Liver (tissue), 3 donors: ENCODE data around the gene TRIAP1.

Experiments
- RAD21 ChIP-seq, 2 donors: IDR thresholded peaks; 2 replicates each; pipeline ENCODE4 v1.6.1; 2016; ENCODE audit warnings: antibody characterized with exemption in 2 of 2, mild to moderate bottlenecking in 2 of 2
- RXRA ChIP-seq, 2 donors: IDR thresholded peaks; 2 replicates each; pipeline ENCODE4 v1.6.1; 2017 to 2018; ENCODE audit warnings: antibody characterized with exemption in 2 of 2, mild to moderate bottlenecking in 1 of 2
- TAF1 ChIP-seq: conservative IDR thresholded peaks from 2 replicates; pipeline ENCODE4 v1.6.1; 2016; ENCODE audit warnings: antibody characterized with exemption, mild to moderate bottlenecking
- YY1 ChIP-seq: IDR thresholded peaks from 2 replicates; pipeline ENCODE4 v1.6.1; 2016; ENCODE audit warnings: antibody characterized with exemption, mild to moderate bottlenecking
- TF ChIP-seq, protein P1 (sequence below): fragments of 150-350 bp; IDR thresholded peaks from 2 replicates; pipeline ENCODE4 v1.5.1; 2017; ENCODE audit warnings: improper control_type of control experiment, low read depth, low read length; ENCODE audit not compliant: missing input control
- TF ChIP-seq, protein P2 (sequence below): IDR thresholded peaks from 2 replicates; pipeline ENCODE4 v1.6.1; 2016; ENCODE audit warnings: antibody characterized with exemption
- TF ChIP-seq, protein P3 (sequence below): IDR thresholded peaks from 2 replicates; pipeline ENCODE4 v1.6.1; 2016; ENCODE audit warnings: antibody characterized with exemption
- TF ChIP-seq, protein P4 (sequence below): IDR thresholded peaks from 2 replicates; pipeline ENCODE4 v1.6.1; 2016; ENCODE audit warnings: antibody characterized with exemption
- donor health status: healthy.
- donor health status: healthy.

DNA sequence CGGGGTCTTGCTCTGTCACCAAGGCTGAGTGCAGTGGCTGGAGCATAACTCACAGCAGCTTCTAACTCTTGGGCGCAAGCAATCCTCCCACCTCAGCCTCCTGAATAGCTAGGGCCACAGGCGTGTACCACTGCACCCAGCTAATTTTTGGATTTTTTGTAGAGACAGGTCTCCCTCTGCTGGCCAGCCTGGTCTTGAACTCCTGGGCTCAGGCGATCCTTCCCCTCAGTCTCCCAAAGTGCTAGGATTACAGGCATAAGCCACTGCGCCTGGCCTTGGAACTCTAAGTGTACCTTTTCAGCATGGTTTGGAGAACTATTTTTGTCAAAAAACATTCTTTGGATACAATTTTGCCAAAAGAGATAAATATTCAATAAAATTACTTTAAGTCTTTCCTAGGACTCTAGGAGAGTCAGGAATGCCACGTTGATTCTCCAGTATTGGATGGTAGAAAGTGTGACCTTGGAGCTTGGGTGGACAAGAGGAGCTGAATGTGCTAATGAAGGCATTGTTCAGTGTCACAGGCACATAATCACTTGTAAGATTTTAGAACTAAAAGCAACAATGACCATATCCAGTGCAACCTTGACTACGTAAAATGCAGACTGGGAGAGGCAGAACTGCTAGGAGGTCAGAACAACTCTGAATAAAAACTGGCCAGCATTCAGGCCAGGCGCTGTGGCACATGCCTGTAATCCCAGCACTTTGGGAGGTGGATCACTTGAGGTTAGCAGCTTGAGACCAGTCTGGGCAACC lies 20.6 kb upstream of the TRIAP1 start:
- TF ChIP-seq, protein P1, sequence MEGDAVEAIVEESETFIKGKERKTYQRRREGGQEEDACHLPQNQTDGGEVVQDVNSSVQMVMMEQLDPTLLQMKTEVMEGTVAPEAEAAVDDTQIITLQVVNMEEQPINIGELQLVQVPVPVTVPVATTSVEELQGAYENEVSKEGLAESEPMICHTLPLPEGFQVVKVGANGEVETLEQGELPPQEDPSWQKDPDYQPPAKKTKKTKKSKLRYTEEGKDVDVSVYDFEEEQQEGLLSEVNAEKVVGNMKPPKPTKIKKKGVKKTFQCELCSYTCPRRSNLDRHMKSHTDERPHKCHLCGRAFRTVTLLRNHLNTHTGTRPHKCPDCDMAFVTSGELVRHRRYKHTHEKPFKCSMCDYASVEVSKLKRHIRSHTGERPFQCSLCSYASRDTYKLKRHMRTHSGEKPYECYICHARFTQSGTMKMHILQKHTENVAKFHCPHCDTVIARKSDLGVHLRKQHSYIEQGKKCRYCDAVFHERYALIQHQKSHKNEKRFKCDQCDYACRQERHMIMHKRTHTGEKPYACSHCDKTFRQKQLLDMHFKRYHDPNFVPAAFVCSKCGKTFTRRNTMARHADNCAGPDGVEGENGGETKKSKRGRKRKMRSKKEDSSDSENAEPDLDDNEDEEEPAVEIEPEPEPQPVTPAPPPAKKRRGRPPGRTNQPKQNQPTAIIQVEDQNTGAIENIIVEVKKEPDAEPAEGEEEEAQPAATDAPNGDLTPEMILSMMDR, result peak; percentile 49
- no peak for TF ChIP-seq RXRA (IDR thresholded peaks at IDR 0.05)
- peak; percentile 66 to 76 for TF ChIP-seq RAD21 (IDR thresholded peaks at IDR 0.05)
- TF ChIP-seq, protein P2, sequence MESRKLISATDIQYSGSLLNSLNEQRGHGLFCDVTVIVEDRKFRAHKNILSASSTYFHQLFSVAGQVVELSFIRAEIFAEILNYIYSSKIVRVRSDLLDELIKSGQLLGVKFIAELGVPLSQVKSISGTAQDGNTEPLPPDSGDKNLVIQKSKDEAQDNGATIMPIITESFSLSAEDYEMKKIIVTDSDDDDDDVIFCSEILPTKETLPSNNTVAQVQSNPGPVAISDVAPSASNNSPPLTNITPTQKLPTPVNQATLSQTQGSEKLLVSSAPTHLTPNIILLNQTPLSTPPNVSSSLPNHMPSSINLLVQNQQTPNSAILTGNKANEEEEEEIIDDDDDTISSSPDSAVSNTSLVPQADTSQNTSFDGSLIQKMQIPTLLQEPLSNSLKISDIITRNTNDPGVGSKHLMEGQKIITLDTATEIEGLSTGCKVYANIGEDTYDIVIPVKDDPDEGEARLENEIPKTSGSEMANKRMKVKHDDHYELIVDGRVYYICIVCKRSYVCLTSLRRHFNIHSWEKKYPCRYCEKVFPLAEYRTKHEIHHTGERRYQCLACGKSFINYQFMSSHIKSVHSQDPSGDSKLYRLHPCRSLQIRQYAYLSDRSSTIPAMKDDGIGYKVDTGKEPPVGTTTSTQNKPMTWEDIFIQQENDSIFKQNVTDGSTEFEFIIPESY, result no peak
- TF ChIP-seq, protein P3, sequence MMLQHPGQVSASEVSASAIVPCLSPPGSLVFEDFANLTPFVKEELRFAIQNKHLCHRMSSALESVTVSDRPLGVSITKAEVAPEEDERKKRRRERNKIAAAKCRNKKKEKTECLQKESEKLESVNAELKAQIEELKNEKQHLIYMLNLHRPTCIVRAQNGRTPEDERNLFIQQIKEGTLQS, result no peak
- TF ChIP-seq, protein P4, sequence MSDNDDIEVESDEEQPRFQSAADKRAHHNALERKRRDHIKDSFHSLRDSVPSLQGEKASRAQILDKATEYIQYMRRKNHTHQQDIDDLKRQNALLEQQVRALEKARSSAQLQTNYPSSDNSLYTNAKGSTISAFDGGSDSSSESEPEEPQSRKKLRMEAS, result no peak
- TF ChIP-seq TAF1, result no peak
- no peak for TF ChIP-seq YY1
